ENCODE measurements around the gene ACCS.

Gene ACCS

DNA sequence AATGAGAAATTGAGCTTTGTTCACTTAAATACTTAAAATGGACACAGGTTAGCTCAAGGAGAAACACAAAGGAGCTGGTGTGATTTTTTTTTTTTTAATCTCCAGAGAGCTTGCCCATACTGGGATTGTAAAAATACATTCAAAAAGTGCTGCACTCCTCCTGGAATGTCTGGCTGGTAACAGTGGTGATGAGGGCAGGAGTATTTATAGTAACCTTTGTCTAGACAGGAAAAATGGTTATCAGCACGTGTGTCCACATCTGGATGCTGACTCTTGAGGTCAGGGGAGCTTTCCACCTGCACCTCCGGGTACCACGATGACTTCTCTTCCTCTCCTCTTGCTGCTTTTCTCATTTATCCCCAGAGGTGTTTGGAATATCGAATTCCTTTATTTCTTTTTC, 59.5 kb downstream of the ACCS start:
- Histone ChIP-seq H3K27ac (ENCODE audit: insufficient read depth, low read length, poor library complexity, severe bottlenecking) (no peak overlapping the region), H3K4me1 (ENCODE audit: control insufficient read depth, insufficient read depth, low read length, poor library complexity, severe bottlenecking) (no peaks in the 10 kb centered on the region), H3K27me3 (replicated peaks; ENCODE audit: control insufficient read depth, insufficient read depth, low read length, poor library complexity, severe bottlenecking) (no peaks in the 10 kb centered on the region), H3K9me3 (ENCODE audit: control insufficient read depth, low read length) (no peaks in the 10 kb centered on the region), H3K4me3 (ENCODE audit: insufficient read depth, low read depth, low read length, poor library complexity, severe bottlenecking) (no peak overlapping the region), H3K36me3 (ENCODE audit: control insufficient read depth, insufficient read depth, low read length) (peaks cover 47% of the 10 kb centered on the region)
- DNase-seq, result no peak

- Histone ChIP-seq H3K9me3 (ENCODE audit: control insufficient read depth, low read length) (no peaks in the 10 kb centered on the region), H3K27ac (ENCODE audit: insufficient read depth, low read length, poor library complexity, severe bottlenecking) (no peak overlapping the region), H3K27me3 (replicated peaks; ENCODE audit: control insufficient read depth, insufficient read depth, low read length, poor library complexity, severe bottlenecking) (no peaks in the 10 kb centered on the region), H3K36me3 (ENCODE audit: control insufficient read depth, insufficient read depth, low read length) (peaks cover 43% of the 10 kb centered on the region), H3K4me1 (ENCODE audit: control insufficient read depth, insufficient read depth, low read length, poor library complexity, severe bottlenecking) (no peaks in the 10 kb centered on the region), H3K4me3 (ENCODE audit: insufficient read depth, low read depth, low read length, poor library complexity, severe bottlenecking) (no peak overlapping the region)
- no peak for DNase-seq
Measured at GRCh38 chr11:44126304-44126703, 60.2 kb downstream of the ACCS start.

- Histone ChIP-seq H3K9me3 (ENCODE audit: control insufficient read depth, low read length) (no peaks in the 10 kb centered on the region), H3K27me3 (replicated peaks; ENCODE audit: control insufficient read depth, insufficient read depth, low read length, poor library complexity, severe bottlenecking) (no peaks in the 10 kb centered on the region), H3K4me3 (ENCODE audit: insufficient read depth, low read depth, low read length, poor library complexity, severe bottlenecking) (no peak overlapping the region), H3K27ac (ENCODE audit: insufficient read depth, low read length, poor library complexity, severe bottlenecking) (no peak overlapping the region), H3K4me1 (ENCODE audit: control insufficient read depth, insufficient read depth, low read length, poor library complexity, severe bottlenecking) (no peaks in the 10 kb centered on the region), H3K36me3 (ENCODE audit: control insufficient read depth, insufficient read depth, low read length) (peaks cover 45% of the 10 kb centered on the region)
- DNase-seq, result no peak
Measured at GRCh38 chr11:44127130-44127529, 61.1 kb downstream of the ACCS start.

- Histone ChIP-seq H3K27me3 (replicated peaks; ENCODE audit: control insufficient read depth, insufficient read depth, low read length, poor library complexity, severe bottlenecking) (no peaks in the 10 kb centered on the region), H3K4me3 (ENCODE audit: insufficient read depth, low read depth, low read length, poor library complexity, severe bottlenecking) (no peak overlapping the region), H3K36me3 (ENCODE audit: control insufficient read depth, insufficient read depth, low read length) (peaks cover 52% of the 10 kb centered on the region), H3K9me3 (ENCODE audit: control insufficient read depth, low read length) (no peaks in the 10 kb centered on the region), H3K27ac (ENCODE audit: insufficient read depth, low read length, poor library complexity, severe bottlenecking) (no peak overlapping the region), H3K4me1 (ENCODE audit: control insufficient read depth, insufficient read depth, low read length, poor library complexity, severe bottlenecking) (no peaks in the 10 kb centered on the region)
- no peak for DNase-seq
Measured at GRCh38 chr11:44128729-44129128, 62.7 kb downstream of the ACCS start.

- H3K9me3 ChIP-seq (ENCODE audit: control insufficient read depth, low read length), result no peaks in the 10 kb centered on the region
- no peak overlapping the region for H3K27ac ChIP-seq (ENCODE audit: insufficient read depth, low read length, poor library complexity, severe bottlenecking)
- peaks cover 43% of the 10 kb centered on the region for H3K36me3 ChIP-seq (ENCODE audit: control insufficient read depth, insufficient read depth, low read length)
- no peak overlapping the region for H3K4me3 ChIP-seq (ENCODE audit: insufficient read depth, low read depth, low read length, poor library complexity, severe bottlenecking)
- H3K4me1 ChIP-seq (ENCODE audit: control insufficient read depth, insufficient read depth, low read length, poor library complexity, severe bottlenecking), result no peaks in the 10 kb centered on the region
- H3K27me3 ChIP-seq (replicated peaks; ENCODE audit: control insufficient read depth, insufficient read depth, low read length, poor library complexity, severe bottlenecking), result no peaks in the 10 kb centered on the region
- DNase-seq, result no peak
Measured at GRCh38 chr11:44130751-44131150, 64.7 kb downstream of the ACCS start.

- Histone ChIP-seq H3K4me3 (ENCODE audit: insufficient read depth, low read depth, low read length, poor library complexity, severe bottlenecking) (no peak overlapping the region), H3K27ac (ENCODE audit: insufficient read depth, low read length, poor library complexity, severe bottlenecking) (no peak overlapping the region), H3K9me3 (ENCODE audit: control insufficient read depth, low read length) (no peaks in the 10 kb centered on the region), H3K4me1 (ENCODE audit: control insufficient read depth, insufficient read depth, low read length, poor library complexity, severe bottlenecking) (no peaks in the 10 kb centered on the region), H3K27me3 (replicated peaks; ENCODE audit: control insufficient read depth, insufficient read depth, low read length, poor library complexity, severe bottlenecking) (no peaks in the 10 kb centered on the region), H3K36me3 (ENCODE audit: control insufficient read depth, insufficient read depth, low read length) (peaks cover 24% of the 10 kb centered on the region)
- no peak for DNase-seq
Measured at GRCh38 chr11:44133335-44133946, 67.4 kb downstream of the ACCS start.
